Middle frontal gyrus (tissue), 1 donor: ENCODE results near the gene NEMF.
"Not testable (repeated sequence)": the region's sequence is repeated elsewhere in the genome, so short reads cannot be mapped to it uniquely, and the experiment has no call there.

Experiments used
- DNase-seq: peaks from one replicate; pipeline ENCODE4 v3.0.0-alpha.2; 2015; ENCODE audit warnings: low spot score; ENCODE audit errors: extremely low spot score

Gene NEMF

GRCh38 chr14:49880267-49881064 lies 27.9 kb upstream of the NEMF start:
- DNase-seq, result no peak

GRCh38 chr14:49879646-49880204 lies 27.1 kb upstream of the NEMF start:
- DNase-seq, result no peak

DNA sequence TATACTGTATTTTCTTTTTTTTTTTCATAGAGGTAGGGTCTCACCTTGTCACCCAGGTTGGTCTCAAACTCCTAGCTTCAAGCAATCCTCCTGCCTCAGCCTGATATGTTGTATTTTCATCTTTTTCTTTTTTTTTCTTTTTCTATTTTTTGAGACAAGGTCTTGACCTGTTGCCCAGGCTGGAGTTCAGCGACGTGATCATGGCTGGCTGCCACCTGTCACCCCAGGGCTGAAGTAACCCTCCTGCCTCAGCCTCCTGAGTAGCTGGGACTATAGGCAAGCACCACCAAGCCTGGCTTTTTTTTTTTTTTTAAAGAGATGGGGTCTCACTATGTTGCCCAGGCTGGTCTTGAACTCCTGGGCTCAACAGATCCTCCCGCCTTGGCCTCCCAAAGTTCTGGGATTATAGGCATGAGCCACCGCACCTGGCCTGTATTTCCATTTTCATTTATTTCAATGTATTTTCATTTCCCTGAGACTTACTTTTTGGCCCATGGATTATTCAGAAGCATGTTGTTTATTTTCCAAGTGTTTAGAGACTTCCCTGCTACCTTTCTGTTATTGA lies 24.1 kb upstream of the NEMF start:
- DNase-seq, result no peak

DNA sequence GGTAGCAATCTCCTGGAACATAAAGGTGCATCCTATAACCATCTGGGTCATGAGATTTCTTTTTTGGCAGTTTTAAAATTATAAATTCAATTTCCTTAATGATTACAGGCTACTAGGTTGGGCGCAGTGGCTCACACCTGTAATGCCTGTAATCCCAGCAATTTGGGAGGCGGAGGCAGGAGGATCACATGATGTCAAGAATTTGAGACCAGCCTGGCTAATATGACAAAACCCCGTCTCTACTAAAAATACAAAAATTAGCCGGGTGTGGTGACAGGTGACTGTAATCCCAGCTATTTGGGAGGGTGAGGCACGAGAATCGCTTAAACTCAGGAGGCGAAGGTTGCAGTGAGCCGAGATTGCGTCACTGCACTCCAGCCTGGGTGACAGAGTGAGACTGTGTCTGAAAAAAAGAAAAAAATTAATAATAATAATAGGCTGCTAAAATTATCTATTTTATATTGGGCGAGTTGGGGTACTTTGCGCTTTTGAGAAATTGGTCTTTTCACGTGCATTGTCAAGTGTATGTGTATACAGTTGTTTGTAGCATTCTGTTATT lies 23.1 kb upstream of the NEMF start:
- no peak for DNase-seq

DNA sequence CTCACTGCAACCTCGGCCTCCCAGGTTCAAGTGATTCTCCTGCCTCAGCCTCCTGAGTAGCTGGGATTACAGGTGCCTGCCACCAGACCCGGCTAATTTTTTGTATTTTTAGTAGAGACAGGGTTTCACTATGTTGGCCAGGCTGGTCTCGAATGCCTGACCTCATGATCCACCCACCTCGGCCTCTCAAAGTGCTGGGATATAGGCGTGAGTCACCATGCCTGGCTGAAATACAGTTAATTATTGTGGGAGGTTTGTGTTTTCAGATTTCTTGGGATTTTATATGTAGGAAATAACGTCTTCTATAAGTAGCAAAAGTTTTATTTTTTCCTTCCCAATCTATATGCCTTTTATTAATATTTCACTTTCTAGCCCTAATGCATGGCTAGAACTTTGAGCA lies 21.0 kb upstream of the NEMF start:
- not testable (repeated sequence) for DNase-seq

DNA sequence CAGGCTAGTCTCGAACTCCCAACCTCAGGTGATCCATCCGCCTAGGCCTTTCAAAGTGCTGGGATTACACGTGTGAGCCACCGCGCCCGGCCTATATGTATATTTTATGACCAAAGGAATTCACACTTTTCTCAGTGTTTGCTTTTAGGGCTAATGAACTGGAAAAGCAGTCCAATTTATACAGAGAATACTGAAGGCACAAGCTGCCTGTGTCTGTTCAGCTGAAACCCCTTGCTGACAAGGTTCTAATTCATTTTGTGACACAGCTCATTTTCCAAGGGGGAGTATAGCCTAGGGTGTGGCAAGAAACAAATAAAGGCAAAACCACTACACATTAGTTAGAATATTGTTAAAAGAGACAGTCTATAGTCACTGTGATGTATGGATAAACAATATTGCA lies 18.3 kb upstream of the NEMF start:
- no peak for DNase-seq

- no peak for DNase-seq
Measured at GRCh38 chr14:49868720-49869114, 16.1 kb upstream of the NEMF start.

DNA sequence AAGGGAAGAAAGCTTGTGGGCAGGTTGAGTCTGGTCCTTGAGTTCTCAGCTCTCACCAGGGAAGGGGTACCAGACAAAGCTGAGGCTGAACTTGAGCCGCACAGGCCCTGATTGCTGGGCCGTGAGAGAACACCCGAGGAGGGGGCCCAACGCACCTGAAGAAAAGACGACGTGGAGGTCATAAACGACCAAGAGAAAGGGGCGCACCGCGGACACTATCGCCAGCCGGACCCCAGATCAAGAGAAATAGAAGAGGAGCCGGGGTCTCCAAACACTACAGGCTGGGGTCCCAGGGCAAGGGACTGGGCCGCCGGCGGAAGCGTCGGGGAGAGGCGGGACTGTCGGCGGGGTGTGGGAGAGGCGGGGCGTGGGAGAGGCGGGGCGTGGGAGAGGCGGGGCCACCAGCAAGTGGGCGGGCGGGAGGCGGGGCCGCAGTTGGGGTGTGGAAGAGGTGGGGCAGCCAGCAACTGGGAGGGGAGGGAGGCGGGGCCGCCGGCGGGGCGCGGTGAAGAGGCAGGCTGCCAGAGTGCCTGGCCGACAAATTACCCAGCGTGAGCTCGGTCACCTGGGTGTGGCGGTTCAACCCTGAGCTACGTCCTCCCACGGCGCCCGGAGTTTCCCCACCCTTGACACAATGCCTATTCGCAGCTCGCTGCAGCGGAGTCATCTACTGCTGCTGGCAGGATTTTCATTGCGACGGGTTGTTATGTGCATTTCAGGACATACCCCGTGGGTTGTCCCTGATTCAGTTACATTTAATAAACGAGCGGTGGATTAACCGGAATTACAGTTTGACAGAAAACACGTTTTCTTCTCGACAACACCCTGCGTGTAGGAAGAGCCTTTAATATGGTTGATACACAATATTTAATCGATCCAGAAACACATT lies 15.5 kb upstream of the NEMF start:
- DNase-seq, result peak; percentile 39

GRCh38 chr14:49865431-49865859 lies 12.9 kb upstream of the NEMF start:
- DNase-seq, result peak; percentile 41

DNA sequence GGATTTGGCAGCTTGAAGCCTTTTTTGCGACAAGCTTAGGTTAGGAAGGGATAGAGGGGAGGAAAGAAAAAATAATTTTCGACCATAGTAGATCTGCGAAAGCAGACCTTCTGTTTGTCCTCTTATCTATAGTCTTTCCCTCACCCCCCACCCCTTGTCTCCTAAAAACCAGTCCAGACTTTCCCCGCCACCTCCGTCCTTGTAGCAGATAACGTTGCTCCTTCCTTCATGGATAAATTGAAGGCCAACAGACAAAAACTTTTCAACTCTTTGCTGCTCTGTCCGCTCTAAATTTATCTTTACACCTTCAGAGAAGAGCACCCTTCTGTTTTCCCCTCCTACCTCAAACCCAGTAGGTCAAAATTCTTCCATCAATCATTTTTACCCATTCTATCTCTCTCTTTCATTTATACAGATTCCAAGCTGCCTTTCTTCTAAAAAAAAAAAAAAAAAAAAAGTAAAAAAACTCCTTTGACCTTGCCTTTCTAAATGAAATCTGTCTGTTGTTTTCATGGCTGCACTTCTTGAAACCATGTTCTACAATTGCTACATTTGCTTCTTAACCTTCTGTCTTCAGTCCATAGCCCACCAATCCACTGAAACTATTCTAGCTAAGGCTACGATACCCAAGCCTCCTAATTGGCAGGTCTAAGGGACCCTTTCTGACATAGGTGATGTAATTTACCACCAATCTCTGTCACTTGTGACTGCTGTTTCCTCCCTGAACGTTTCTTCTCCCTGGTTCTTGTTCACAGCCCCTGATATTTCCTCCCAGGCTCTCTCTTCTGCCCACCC lies 11.1 kb upstream of the NEMF start:
- no peak for DNase-seq

DNA sequence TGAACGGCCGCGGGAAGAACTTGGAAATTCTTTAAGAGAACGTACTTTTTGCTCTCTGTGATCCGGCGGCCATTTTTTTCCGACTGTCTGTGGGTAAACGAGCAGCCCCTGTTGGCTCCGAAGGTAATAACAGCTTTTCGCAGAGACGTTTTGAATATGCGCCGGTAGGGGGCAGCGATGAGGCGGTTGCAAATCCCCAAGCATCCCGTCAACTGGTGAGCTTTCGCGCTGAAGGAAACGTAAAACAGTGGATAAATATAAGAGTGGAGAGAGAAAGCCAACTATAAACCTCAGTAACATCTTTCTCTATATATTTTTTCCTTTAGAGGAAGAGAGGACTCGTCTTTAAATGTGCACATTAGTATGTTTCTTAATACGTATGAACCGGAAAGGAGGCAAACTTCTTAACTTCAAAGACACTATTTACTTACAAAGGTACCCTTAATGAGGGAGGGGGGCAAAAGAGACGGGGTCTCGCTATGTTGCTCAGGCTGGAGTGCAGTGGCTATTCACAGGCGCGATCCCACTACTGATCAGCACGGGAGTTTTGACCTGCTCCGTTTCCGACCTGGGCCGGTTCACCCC lies 9.6 kb upstream of the NEMF start:
- peak; percentile 83 for DNase-seq

GRCh38 chr14:49861699-49862088 lies 9.1 kb upstream of the NEMF start:
- peak; percentile 19 for DNase-seq

DNA sequence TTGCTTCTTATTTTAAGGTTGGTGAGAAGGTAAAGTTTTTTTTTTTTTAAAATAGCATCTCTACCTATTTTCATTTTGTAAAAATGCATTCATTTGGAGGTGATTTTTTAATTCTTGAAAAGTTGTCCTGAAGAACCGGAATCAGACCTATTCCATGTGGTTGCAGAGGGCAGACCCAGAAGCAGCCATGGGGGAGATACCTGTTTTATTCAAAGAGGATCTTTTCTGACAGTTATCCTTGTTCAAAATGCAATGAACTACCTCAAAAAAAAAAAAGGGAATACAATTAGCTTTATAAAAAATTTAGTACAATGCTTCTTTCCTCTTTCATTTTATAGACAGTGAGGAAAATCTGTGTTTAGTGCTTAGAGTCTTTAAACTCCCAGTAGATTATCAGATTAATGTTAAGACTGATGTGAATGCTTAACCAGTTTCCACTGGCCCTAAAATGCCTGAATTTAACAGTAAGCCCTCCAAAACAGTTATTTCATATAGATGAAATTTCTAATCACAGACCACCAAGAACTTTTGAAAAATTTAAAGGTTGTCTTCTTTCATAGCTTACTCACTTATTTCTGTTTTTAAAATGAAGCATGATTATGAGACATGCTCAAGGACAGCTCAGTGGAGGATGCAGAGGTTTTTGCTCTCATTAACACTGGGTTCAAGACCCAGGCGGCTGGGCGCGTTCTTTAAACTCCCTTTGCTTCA lies 8.6 kb upstream of the NEMF start:
- no peak for DNase-seq

GRCh38 chr14:49858383-49858782 lies 5.8 kb upstream of the NEMF start:
- DNase-seq, result no peak

DNA sequence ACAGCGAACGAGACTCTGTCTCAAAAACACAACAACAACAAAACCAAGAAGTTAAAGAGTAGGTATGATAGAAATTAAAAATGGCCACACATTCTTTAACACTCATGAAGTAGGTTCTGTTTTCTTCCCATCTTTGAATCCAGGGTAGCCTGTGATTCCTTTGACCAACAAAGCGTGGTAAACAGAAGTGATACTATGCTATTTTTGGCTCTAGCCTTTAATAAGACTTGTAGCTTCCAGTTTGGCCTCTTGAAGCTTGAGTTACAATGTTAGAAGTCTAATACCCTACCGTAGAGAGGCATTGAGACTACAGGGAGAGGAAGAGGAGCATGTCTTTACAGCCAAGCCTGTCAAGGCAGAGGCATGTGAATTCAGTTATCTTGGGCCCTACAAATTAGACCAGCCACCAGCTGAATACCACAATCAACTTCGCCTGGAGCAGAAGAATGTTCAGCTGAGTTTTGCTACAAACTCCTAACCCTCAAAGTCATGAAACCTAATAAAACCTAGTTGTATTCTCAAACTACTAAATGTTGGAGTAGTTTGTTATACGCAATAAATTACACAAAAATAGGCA lies 4.9 kb upstream of the NEMF start:
- no peak for DNase-seq

DNA sequence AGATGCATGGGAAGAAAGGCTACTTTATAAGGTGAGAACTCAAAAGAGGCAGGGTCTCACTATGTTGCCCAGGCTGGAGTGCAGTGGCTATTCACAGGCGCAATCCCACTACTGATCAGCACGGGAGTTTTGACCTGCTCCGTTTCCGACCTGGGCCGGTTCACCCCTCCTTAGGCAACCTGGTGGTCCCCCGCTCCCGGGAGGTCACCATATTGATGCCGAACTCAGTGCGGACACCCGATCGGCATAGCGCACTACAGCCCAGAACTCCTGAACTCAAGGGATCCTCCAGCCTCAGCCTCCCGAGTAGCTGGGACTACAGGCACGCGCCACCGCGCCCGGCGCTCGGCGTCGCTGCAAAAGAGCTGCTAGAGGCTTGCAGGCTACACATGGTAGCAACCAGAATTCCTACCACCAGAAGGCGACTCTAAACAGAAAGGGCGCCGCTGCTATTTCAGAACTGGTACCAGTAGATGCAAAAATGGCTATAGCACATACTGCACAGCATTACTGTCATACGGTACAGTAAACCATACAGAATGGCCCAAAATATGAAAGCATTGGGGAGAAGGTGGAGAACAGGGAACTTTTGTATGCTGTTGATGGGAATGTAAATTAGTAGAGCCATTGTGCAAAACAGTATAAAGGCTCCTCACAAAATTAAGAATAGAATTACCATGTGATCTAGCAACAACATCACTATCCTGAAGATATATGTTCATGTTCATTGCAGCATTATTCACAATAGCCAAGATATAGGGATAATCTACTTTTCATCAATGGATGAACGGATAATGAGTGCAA lies 1.2 kb upstream of the NEMF start:
- peak; percentile 60 for DNase-seq

DNA sequence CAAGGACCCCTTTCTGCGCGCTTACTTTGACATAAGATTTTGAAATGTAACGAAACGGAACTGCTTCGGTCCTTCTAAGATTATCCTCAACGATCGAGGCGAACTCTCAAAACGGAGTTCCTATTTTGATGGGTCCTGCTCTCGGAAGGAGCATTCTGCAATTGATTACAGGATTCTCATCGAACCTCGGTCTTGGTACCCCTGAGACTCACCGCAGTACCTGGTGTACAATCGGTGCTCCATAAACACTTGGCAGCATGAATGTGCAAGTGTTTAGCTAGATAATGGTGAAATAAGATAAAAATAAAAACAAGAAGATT lies 530 bp upstream of the NEMF start:
- no peak for DNase-seq

- DNase-seq, result no peak
Measured at GRCh38 chr14:49851813-49852212, 775 bp downstream of the NEMF start.
